Activated CD8-positive, alpha-beta memory T cell treated with anti-CD3 and anti-CD28 coated beads, Interleukin-2, amount 10 ng/mL, durations not matched to agents 7 days and 5 days (primary cell): Measurements from ENCODE around the gene PRKD2. TPM values are rescaled to one million over a fixed set of nuclear protein-coding genes. Genes with fewer than 3 reads are reported as not detected.
"Not testable (repeated sequence)": the region's sequence is repeated elsewhere in the genome, so short reads cannot be mapped to it uniquely, and the experiment has no call there.

ENCODE experiments used
- ATAC-seq: fragments of 150-1000 bp; cut with Tn5 transposase; one replicate; pipeline ENCODE4 v1.10.0; 2021; ENCODE audit warnings: moderate library complexity
- CTCF ChIA-PET: fragments of 350-600 bp; sonication (Branson Sonifier 250); formaldehyde crosslinking; loops from one replicate; lab custom pipeline; 2021; ENCODE audit warnings: antibody characterized with exemption; lab: Charles Lee
- DNase-seq: peaks from one replicate; pipeline ENCODE4 v3.0.0-alpha.2; 2020
- H3K27ac Mint-ChIP-seq: one replicate; pipeline ENCODE4 v1.8.0; 2021; ENCODE audit warnings: mild to moderate bottlenecking, mixed read lengths
- H3K27me3 Mint-ChIP-seq: one replicate; pipeline ENCODE4 v1.8.0; 2021; ENCODE audit warnings: mixed read lengths
- H3K36me3 Mint-ChIP-seq: one replicate; pipeline ENCODE4 v1.8.0; 2021; ENCODE audit warnings: mild to moderate bottlenecking, mixed read lengths
- H3K4me1 Mint-ChIP-seq: one replicate; pipeline ENCODE4 v1.8.0; 2021; ENCODE audit warnings: mixed read lengths
- H3K4me3 Mint-ChIP-seq: one replicate; pipeline ENCODE4 v1.8.0; 2021; ENCODE audit warnings: mild to moderate bottlenecking, moderate library complexity, mixed read lengths
- H3K9me3 Mint-ChIP-seq: one replicate; pipeline ENCODE4 v1.8.0; 2022; ENCODE audit warnings: low read depth, mixed read lengths
- total RNA-seq, 2 experiments: library from RNA; stranded (reverse); gene quantifications; one replicate each; pipeline ENCODE4 v1.2.3, GENCODE V29; 2021

PRKD2 gene
- total RNA-seq = 100 to 1,000 TPM; 147 to 187 TPM

DNA sequence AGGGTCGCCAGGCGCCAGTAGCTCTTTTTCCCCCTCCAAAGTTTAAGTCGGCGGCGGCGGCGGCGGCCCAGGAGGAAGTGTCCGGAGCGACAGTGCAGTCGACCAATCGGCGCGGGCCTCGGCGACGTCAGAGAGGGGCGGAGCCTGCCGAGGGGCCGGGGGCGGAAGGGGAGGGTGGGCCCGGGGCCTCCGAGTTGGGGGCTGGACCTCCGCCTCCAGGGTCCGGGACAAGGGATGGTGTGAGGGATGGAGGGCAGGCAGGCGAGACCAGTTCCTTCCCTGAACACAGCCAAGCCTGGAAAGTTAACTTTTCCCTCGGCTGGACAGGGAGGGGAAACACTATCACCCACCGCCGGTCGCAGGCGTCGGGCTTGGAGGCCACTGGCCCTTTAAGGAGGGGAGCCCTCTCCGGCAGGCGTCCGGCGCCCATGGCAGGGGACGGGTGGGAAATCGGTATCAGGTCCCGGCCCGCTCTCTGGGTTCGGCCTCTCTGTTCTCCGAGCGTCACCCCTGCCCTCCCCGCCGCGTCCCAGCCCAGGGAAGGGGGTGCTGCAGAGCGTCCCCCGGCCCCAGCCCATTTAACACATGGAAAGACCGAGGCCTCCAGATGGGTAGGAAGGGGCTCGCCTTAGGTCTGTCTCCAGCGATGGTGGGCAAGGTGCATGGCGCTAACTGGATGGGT is at the start of gene PRKD2:
Gene PRKD2 (minus strand): TSS at position 81 of the 682 bp plus-strand sequence. CDS start 744 bp downstream, outside the sequence.
- Mint-ChIP-seq H3K4me3 (peak within 1 kb of the TSS; percentile 95), H3K27ac (peak within 1 kb of the TSS; percentile 96), H3K9me3 (no peaks in the 10 kb centered on the region), H3K4me1 (peaks cover 36% of the 10 kb centered on the region), H3K27me3 (no peaks in the 10 kb centered on the region), H3K36me3 (peaks cover 38% of the 10 kb centered on the region)
- peak; percentile 94 for DNase-seq
- peak; percentile 59 for ATAC-seq
- CTCF ChIA-PET = interaction anchor here (2.1 to 5.6 kb wide), 3 partner anchors 11 to 56 kb away, joined by 8 to 55 read pairs (median 43); partner anchors contain the start of gene DACT3

- no peak for ATAC-seq
- no peaks in the 10 kb centered on the region for H3K9me3 Mint-ChIP-seq
- H3K4me1 Mint-ChIP-seq = peaks cover 4% of the 10 kb centered on the region
Observed at GRCh38 chr19:46764817-46765291, 47.9 kb upstream of the PRKD2 start.

DNA sequence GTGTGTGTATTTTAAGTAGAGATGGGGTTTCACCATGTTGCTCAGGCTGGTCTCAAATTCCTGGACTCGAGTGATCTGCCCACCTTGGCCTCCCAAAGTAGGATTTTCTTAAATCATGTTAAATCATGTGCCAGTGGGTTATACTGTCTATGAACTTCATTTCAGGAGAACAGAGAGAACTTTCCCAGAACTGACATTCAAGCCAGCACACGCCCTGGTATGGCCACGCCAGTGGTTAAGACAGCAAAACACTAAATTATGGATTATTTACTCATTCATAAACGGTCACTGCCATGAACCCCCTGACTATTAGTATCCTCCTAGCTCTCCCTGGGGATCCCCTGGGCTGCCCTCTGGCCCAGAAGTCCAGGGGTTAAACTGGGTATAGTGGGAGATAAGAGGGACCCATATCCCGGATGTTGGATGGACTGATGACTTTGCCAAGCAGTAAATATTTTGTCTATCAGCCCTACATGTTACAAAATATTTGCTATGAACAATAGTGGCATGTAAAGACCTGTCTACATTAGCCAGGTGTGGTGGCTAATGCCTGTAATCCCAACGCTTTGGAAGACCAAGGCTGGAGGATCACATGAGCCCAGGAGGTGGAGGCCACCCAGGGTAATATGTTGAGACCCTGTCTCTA is 45.5 kb upstream of the PRKD2 start:
- no peaks in the 10 kb centered on the region for H3K27me3 Mint-ChIP-seq
- CTCF ChIA-PET = interaction anchor here (1.2 to 1.5 kb wide), 4 partner anchors 9 to 251 kb away, joined by 3 to 5 read pairs (median 4); no protein-coding TSS in a partner anchor
- H3K27ac Mint-ChIP-seq = no peak overlapping the region
- H3K36me3 Mint-ChIP-seq = no peaks in the 10 kb centered on the region
- H3K9me3 Mint-ChIP-seq = no peaks in the 10 kb centered on the region
- H3K4me3 Mint-ChIP-seq = no peak overlapping the region
- ATAC-seq (no peak), DNase-seq (no peak)
- peaks cover 7% of the 10 kb centered on the region for H3K4me1 Mint-ChIP-seq

More at GRCh38 chr19:46764817-46765291, 47.9 kb upstream of the PRKD2 start:
- Mint-ChIP-seq H3K27ac (no peak overlapping the region), H3K27me3 (no peaks in the 10 kb centered on the region), H3K4me3 (no peak overlapping the region), H3K36me3 (no peaks in the 10 kb centered on the region)
- CTCF ChIA-PET = interaction anchor here (0.8 to 5.7 kb wide), 9 partner anchors 7 to 349 kb away, joined by 3 to 41 read pairs (median 17); partner anchors contain the start of gene ZC3H4
- no peak for DNase-seq

GRCh38 chr19:46761418-46761831 is 44.5 kb upstream of the PRKD2 start:
- CTCF ChIA-PET = interaction anchor here (1.0 to 1.5 kb wide), 4 partner anchors 8 to 252 kb away, joined by 3 to 5 read pairs (median 4); no protein-coding TSS in a partner anchor
- Mint-ChIP-seq H3K27me3 (no peaks in the 10 kb centered on the region), H3K27ac (no peak overlapping the region), H3K36me3 (peaks cover under 1% of the 10 kb centered on the region), H3K4me1 (peaks cover 12% of the 10 kb centered on the region), H3K4me3 (no peak overlapping the region), H3K9me3 (no peaks in the 10 kb centered on the region)
- DNase-seq (no peak), ATAC-seq (no peak)

- not testable (repeated sequence) for H3K36me3 Mint-ChIP-seq, H3K9me3 Mint-ChIP-seq, ATAC-seq, H3K27ac Mint-ChIP-seq, H3K27me3 Mint-ChIP-seq, H3K4me3 Mint-ChIP-seq, DNase-seq
- CTCF ChIA-PET = interaction anchor here (0.6 to 1.5 kb wide), 7 partner anchors 8 to 1258 kb away, joined by 3 to 5 read pairs (median 3); no protein-coding TSS in a partner anchor
- peaks cover 14% of the 10 kb centered on the region for H3K4me1 Mint-ChIP-seq
Observed at GRCh38 chr19:46760897-46761296, 44.0 kb upstream of the PRKD2 start.

DNA sequence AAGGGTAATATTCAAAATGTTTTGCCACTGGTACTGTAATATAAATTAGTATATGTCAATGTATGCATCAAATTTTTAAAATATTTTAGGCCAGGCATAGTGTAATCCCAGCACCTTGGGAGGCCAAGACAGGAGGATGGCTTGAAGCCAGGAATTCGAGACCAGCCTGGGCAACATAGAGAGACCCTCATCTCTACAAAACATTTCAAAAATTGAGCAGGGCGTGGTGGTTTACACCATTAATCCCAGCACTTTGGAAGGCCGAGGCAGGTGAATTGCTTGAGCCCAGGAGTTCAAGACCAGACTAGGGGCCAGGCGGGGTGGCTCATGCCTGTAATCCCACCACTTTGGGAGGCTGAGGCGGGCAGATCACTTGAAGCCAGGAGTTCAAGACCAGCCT is 43.4 kb upstream of the PRKD2 start:
- CTCF ChIA-PET = interaction anchor here (0.6 to 1.0 kb wide), 2 partner anchors 23 to 80 kb away, joined by 3 to 5 read pairs; no protein-coding TSS in a partner anchor

DNA sequence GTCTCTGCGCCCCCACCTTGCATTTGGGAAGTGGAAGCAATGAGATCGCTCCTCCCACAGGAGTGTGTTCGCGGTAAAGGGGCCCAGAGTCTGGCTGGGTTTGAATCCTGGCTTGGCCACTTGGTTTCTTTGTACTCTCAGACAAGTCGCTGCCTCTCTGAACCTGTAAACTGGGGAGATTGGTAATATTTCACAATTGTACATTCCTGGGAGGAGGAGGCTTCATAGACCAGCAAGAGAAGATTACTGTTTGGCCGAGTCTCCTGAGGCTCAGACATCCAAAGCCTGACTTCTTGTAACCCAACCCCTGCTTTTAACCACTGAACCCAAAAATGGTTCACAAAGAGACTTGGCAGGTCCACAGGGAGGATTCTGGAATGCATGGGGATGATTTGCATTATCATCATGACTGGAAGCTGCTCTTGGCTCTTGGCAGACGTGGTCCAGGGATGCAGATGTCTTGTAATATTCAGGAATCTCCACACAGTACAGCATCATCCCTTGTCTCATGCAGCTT is 43.0 kb upstream of the PRKD2 start:
- no peak for DNase-seq
- Mint-ChIP-seq H3K27me3 (no peaks in the 10 kb centered on the region), H3K4me1 (peaks cover 14% of the 10 kb centered on the region), H3K27ac (no peak overlapping the region), H3K9me3 (no peaks in the 10 kb centered on the region), H3K36me3 (peaks cover 3% of the 10 kb centered on the region), H3K4me3 (no peak overlapping the region)
- no peak for ATAC-seq
- CTCF ChIA-PET = interaction anchor here (1.0 to 11.9 kb wide), 2 partner anchors 78 to 81 kb away, joined by 5 to 203 read pairs; no protein-coding TSS in a partner anchor

More for the DNA sequence above, 43.4 kb upstream of the PRKD2 start:
- H3K4me3 Mint-ChIP-seq = no peak overlapping the region
- H3K36me3 Mint-ChIP-seq = peaks cover 2% of the 10 kb centered on the region
- H3K27me3 Mint-ChIP-seq = no peaks in the 10 kb centered on the region
- H3K27ac Mint-ChIP-seq = no peak overlapping the region
- H3K4me1 Mint-ChIP-seq = peaks cover 14% of the 10 kb centered on the region
- DNase-seq = no peak
- no peak for ATAC-seq
- no peaks in the 10 kb centered on the region for H3K9me3 Mint-ChIP-seq

DNA sequence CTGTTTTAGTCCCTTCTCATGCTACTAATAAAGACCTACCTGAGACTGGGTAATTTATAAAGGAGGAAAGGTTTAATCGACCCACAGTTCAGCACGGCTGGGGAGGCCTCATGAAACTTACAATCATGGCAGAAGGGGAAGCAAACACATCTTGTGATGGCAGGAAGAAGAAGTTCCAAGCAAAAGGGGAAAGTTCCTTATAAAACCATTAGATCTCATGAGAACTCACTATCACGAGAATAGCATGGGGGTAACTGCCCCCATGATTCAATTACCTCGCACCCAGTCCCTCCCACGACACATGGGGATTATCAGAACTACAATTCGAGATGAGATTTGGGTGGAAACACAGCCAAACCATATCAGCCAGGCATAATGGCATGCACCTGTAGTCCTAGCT is 42.3 kb upstream of the PRKD2 start:
- CTCF ChIA-PET = interaction anchor here (2.1 to 11.9 kb wide), 3 partner anchors 7 to 79 kb away, joined by 8 to 203 read pairs (median 36); no protein-coding TSS in a partner anchor
- H3K36me3 Mint-ChIP-seq = peaks cover 3% of the 10 kb centered on the region

GRCh38 chr19:46756544-46756888 is 39.6 kb upstream of the PRKD2 start:
- Mint-ChIP-seq H3K4me1 (peaks cover 23% of the 10 kb centered on the region), H3K4me3 (no peak overlapping the region), H3K36me3 (peaks cover 3% of the 10 kb centered on the region), H3K9me3 (no peaks in the 10 kb centered on the region), H3K27ac (peak overlapping the region; percentile 63), H3K27me3 (no peaks in the 10 kb centered on the region)
- CTCF ChIA-PET = interaction anchor here (0.7 to 11.9 kb wide), 14 partner anchors 10 to 142 kb away, joined by 3 to 203 read pairs (median 3); partner anchors contain the start of gene AP2S1
- ATAC-seq (no peak), DNase-seq (peak; percentile 76)

More for the DNA sequence above, 42.3 kb upstream of the PRKD2 start:
- Mint-ChIP-seq H3K9me3 (no peaks in the 10 kb centered on the region), H3K4me1 (peaks cover 14% of the 10 kb centered on the region), H3K27ac (no peak overlapping the region), H3K27me3 (no peaks in the 10 kb centered on the region), H3K4me3 (no peak overlapping the region)
- DNase-seq (no peak), ATAC-seq (no peak)

DNA sequence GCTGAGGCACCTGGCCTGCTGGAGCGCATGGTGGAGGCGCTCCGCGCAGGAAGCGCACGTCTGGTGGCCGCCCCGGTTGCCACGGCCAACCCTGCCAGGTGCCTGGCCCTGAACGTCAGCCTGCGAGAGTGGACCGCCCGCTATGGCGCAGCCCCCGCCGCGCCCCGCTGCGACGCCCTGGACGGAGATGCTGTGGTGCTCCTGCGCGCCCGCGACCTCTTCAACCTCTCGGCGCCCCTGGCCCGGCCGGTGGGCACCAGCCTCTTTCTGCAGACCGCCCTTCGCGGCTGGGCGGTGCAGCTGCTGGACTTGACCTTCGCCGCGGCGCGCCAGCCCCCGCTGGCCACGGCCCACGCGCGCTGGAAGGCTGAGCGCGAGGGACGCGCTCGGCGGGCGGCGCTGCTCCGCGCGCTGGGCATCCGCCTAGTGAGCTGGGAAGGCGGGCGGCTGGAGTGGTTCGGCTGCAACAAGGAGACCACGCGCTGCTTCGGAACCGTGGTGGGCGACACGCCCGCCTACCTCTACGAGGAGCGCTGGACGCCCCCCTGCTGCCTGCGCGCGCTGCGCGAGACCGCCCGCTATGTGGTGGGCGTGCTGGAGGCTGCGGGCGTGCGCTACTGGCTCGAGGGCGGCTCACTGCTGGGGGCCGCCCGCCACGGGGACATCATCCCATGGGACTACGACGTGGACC is 39.1 kb upstream of the PRKD2 start:
- CTCF ChIA-PET = interaction anchor here (0.7 to 11.9 kb wide), 17 partner anchors 9 to 142 kb away, joined by 3 to 203 read pairs (median 3); partner anchors contain the start of gene AP2S1
- no peak for DNase-seq
- H3K36me3 Mint-ChIP-seq = peaks cover 3% of the 10 kb centered on the region
- peaks cover 23% of the 10 kb centered on the region for H3K4me1 Mint-ChIP-seq
- no peak overlapping the region for H3K27ac Mint-ChIP-seq
- ATAC-seq = no peak
- H3K27me3 Mint-ChIP-seq = no peaks in the 10 kb centered on the region
- no peaks in the 10 kb centered on the region for H3K9me3 Mint-ChIP-seq
- H3K4me3 Mint-ChIP-seq = no peak overlapping the region

GRCh38 chr19:46755077-46755852 is 38.4 kb upstream of the PRKD2 start:
- Mint-ChIP-seq H3K36me3 (peaks cover 4% of the 10 kb centered on the region), H3K4me1 (peaks cover 23% of the 10 kb centered on the region), H3K9me3 (no peaks in the 10 kb centered on the region), H3K27ac (no peak overlapping the region), H3K4me3 (no peak overlapping the region), H3K27me3 (no peaks in the 10 kb centered on the region)
- CTCF ChIA-PET = interaction anchor here (0.8 to 11.9 kb wide), 11 partner anchors 10 to 143 kb away, joined by 3 to 203 read pairs (median 12); no protein-coding TSS in a partner anchor
- ATAC-seq (no peak), DNase-seq (no peak)
